Liver (tissue), 9 donors: ENCODE data around the gene KCNA5. TPM values are rescaled to one million over a fixed set of nuclear protein-coding genes. Genes with fewer than 3 reads are reported as not detected.

Experiments used
- DNase-seq: peaks from one replicate; pipeline ENCODE4 v3.0.0-alpha.2; 2017; ENCODE audit warnings: low spot score
- H3K27ac ChIP-seq, 2 donors: one replicate each; pipeline ENCODE4 v1.7.0; 2013; ENCODE audit warnings: inconsistent platforms in 2 of 2, low read length in 2 of 2, control low read depth in 1 of 2, low read depth in 1 of 2, mild to moderate bottlenecking in 1 of 2
- H3K27me3 ChIP-seq, 4 donors: one replicate each; pipeline versions ENCODE4 v1.6.1 to v1.7.0; 2013; ENCODE audit warnings: low read length in 3 of 4, inconsistent platforms in 1 of 4, mild to moderate bottlenecking in 1 of 4, moderate library complexity in 1 of 4; ENCODE audit not compliant: control insufficient read depth in 4 of 4, insufficient read depth in 4 of 4
- H3K36me3 ChIP-seq, 4 donors: one replicate each; pipeline versions ENCODE4 v1.6.1 to v1.7.0; 2013; ENCODE audit warnings: low read length in 3 of 4, mild to moderate bottlenecking in 3 of 4, low read depth in 1 of 4, moderate library complexity in 1 of 4; ENCODE audit not compliant: control insufficient read depth in 4 of 4, insufficient read depth in 3 of 4
- H3K4me1 ChIP-seq, 4 donors: one replicate each; pipeline versions ENCODE4 v1.6.1 to v1.7.0; 2013; ENCODE audit warnings: low read length in 3 of 4, mild to moderate bottlenecking in 3 of 4, moderate library complexity in 1 of 4; ENCODE audit not compliant: control insufficient read depth in 4 of 4, insufficient read depth in 4 of 4
- H3K4me3 ChIP-seq, 3 donors: one replicate each; pipeline versions ENCODE4 v1.6.1 to v1.7.0; 2013; ENCODE audit warnings: low read length in 3 of 3, control low read depth in 1 of 3, low read depth in 1 of 3, mild to moderate bottlenecking in 1 of 3
- H3K9ac ChIP-seq, 2 donors: one replicate each; pipeline ENCODE4 v1.7.0; 2013; ENCODE audit warnings: low read length in 2 of 2, mild to moderate bottlenecking in 2 of 2, moderate library complexity in 2 of 2, control low read depth in 1 of 2, low read depth in 1 of 2
- H3K9me3 ChIP-seq, 4 donors: one replicate each; pipeline versions ENCODE4 v1.6.1 to v1.7.0; 2013; ENCODE audit warnings: low read length in 3 of 4; ENCODE audit not compliant: control insufficient read depth in 4 of 4
- EGR1 ChIP-seq, 2 donors: IDR thresholded peaks; 2 replicates each; pipeline ENCODE4 v1.6.1; 2016 to 2018; ENCODE audit warnings: antibody characterized with exemption in 2 of 2, low read depth in 2 of 2
- FOXA1 ChIP-seq: IDR thresholded peaks from 2 replicates; pipeline ENCODE4 v1.6.1; 2016; ENCODE audit warnings: antibody characterized with exemption
- FOXA2 ChIP-seq: IDR thresholded peaks from 2 replicates; pipeline ENCODE4 v1.6.1; 2016; ENCODE audit warnings: antibody characterized with exemption
- GABPA ChIP-seq, 2 donors: IDR thresholded peaks in 1 of 2; conservative IDR thresholded peaks in 1 of 2; 2 replicates each; pipeline ENCODE4 v1.6.1; 2016; ENCODE audit warnings: antibody characterized with exemption in 2 of 2, mild to moderate bottlenecking in 1 of 2, moderate library complexity in 1 of 2
- HNF4A ChIP-seq, 2 donors: conservative IDR thresholded peaks; 2 replicates each; pipeline ENCODE4 v1.6.1; 2016; ENCODE audit warnings: antibody characterized with exemption in 2 of 2, mild to moderate bottlenecking in 2 of 2
- HNF4G ChIP-seq: IDR thresholded peaks from 2 replicates; pipeline ENCODE4 v1.6.1; 2016; ENCODE audit warnings: antibody characterized with exemption
- JUND ChIP-seq, 2 donors: IDR thresholded peaks; 2 replicates each; pipeline ENCODE4 v1.6.1; 2016; ENCODE audit warnings: antibody characterized with exemption in 2 of 2
- MAX ChIP-seq: IDR thresholded peaks from 2 replicates; pipeline ENCODE4 v1.6.1; 2016; ENCODE audit warnings: antibody characterized with exemption
- NR2F2 ChIP-seq: IDR thresholded peaks from 2 replicates; pipeline ENCODE4 v1.6.1; 2016; ENCODE audit warnings: antibody characterized with exemption
- RAD21 ChIP-seq, 2 donors: IDR thresholded peaks; 2 replicates each; pipeline ENCODE4 v1.6.1; 2016; ENCODE audit warnings: antibody characterized with exemption in 2 of 2, mild to moderate bottlenecking in 2 of 2
- RXRA ChIP-seq, 2 donors: IDR thresholded peaks; 2 replicates each; pipeline ENCODE4 v1.6.1; 2017 to 2018; ENCODE audit warnings: antibody characterized with exemption in 2 of 2, mild to moderate bottlenecking in 1 of 2
- SP1 ChIP-seq: IDR thresholded peaks from 2 replicates; pipeline ENCODE4 v1.6.1; 2018; ENCODE audit warnings: antibody characterized with exemption, mild to moderate bottlenecking
- TAF1 ChIP-seq: conservative IDR thresholded peaks from 2 replicates; pipeline ENCODE4 v1.6.1; 2016; ENCODE audit warnings: antibody characterized with exemption, mild to moderate bottlenecking
- YY1 ChIP-seq: IDR thresholded peaks from 2 replicates; pipeline ENCODE4 v1.6.1; 2016; ENCODE audit warnings: antibody characterized with exemption, mild to moderate bottlenecking
- ZBTB33 ChIP-seq: IDR thresholded peaks from 2 replicates; pipeline ENCODE4 v1.6.1; 2016; ENCODE audit warnings: antibody characterized with exemption
- WGBS: extraction: QIAGEN DNeasy Blood & Tissue Kit; methylation state at CpG from one replicate; pipeline ENCODE4 v1.1.7; 2013; 5-methylcytosine and 5-hydroxymethylcytosine counted together
- polyA plus RNA-seq, 2 donors: library from polyadenylated mRNA; stranded (reverse) in 1 of 2; unstranded in 1 of 2; fragments of 200-250 nt in 1 of 2; fragments of >200 nt in 1 of 2; fragmentation: Nextera tagmentation in 1 of 2; extraction: Ambion mirVana in 1 of 2; gene quantifications; one replicate each; pipeline versions ENCODE4 v1.2.1 to v1.2.3, GENCODE V29; 2013 to 2015
- total RNA-seq, 2 donors: library from RNA; depleted of rRNA; stranded (reverse); fragments of >200 nt; gene quantifications; one replicate each; pipeline ENCODE4 v1.2.3, GENCODE V29; 2014
- TF ChIP-seq, protein P1 (sequence below): IDR thresholded peaks from 2 replicates; pipeline ENCODE4 v1.6.1; 2016; ENCODE audit warnings: antibody characterized with exemption
- TF ChIP-seq, protein P2 (sequence below): fragments of 150-350 bp; IDR thresholded peaks from 2 replicates; pipeline ENCODE4 v1.5.1; 2017; ENCODE audit warnings: improper control_type of control experiment, low read depth, low read length; ENCODE audit not compliant: missing input control
- TF ChIP-seq, protein P3 (sequence below): IDR thresholded peaks from 2 replicates; pipeline ENCODE4 v1.6.1; 2016; ENCODE audit warnings: antibody characterized with exemption, mild to moderate bottlenecking
- donor health status: healthy.
- donor health status: healthy.
- donor health status: healthy.
- donor health status: healthy.
- donor health status: healthy.

KCNA5 gene
- total and polyA plus RNA-seq, 4 donors, result 0.09 to 0.42 (median 0.12) TPM; not detected in 1

GRCh38 chr12:5073054-5073453 is 29.4 kb downstream of the KCNA5 start:
- Histone ChIP-seq H3K27ac (no peak overlapping the region), H3K9ac (no peak overlapping the region), H3K27me3 (peaks cover 0 to 11% (median under 1%) of the 10 kb centered on the region in 4 donors), H3K36me3 (no peaks in the 10 kb centered on the region), H3K4me3 (no peak overlapping the region), H3K9me3 (no peaks in the 10 kb centered on the region), H3K4me1 (no peaks in the 10 kb centered on the region)
- 59% methylated on average over 5 of the region's 5 CpGs for WGBS
- DNase-seq, result no peak
- TF ChIP-seq MAX (no peak), SP1 (no peak), YY1 (no peak), EGR1 (IDR thresholded peaks at IDR 0.05; ENCODE audit: low read depth in 2 of 2) (no peak), RXRA (IDR thresholded peaks at IDR 0.05) (no peak), FOXA1 (no peak), HNF4G (no peak), RAD21 (IDR thresholded peaks at IDR 0.05) (no peak), ZBTB33 (no peak), JUND (IDR thresholded peaks at IDR 0.05) (no peak), HNF4A (conservative IDR thresholded peaks at IDR 0.05) (no peak), TAF1 (no peak), FOXA2 (no peak), GABPA (IDR thresholded peaks at IDR 0.05 in 1 of 2, conservative IDR thresholded peaks at IDR 0.05 in 1 of 2) (no peak)
- TF ChIP-seq, protein P1, sequence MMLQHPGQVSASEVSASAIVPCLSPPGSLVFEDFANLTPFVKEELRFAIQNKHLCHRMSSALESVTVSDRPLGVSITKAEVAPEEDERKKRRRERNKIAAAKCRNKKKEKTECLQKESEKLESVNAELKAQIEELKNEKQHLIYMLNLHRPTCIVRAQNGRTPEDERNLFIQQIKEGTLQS, result no peak
- TF ChIP-seq, protein P2, sequence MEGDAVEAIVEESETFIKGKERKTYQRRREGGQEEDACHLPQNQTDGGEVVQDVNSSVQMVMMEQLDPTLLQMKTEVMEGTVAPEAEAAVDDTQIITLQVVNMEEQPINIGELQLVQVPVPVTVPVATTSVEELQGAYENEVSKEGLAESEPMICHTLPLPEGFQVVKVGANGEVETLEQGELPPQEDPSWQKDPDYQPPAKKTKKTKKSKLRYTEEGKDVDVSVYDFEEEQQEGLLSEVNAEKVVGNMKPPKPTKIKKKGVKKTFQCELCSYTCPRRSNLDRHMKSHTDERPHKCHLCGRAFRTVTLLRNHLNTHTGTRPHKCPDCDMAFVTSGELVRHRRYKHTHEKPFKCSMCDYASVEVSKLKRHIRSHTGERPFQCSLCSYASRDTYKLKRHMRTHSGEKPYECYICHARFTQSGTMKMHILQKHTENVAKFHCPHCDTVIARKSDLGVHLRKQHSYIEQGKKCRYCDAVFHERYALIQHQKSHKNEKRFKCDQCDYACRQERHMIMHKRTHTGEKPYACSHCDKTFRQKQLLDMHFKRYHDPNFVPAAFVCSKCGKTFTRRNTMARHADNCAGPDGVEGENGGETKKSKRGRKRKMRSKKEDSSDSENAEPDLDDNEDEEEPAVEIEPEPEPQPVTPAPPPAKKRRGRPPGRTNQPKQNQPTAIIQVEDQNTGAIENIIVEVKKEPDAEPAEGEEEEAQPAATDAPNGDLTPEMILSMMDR, result no peak
- TF ChIP-seq, protein P3, sequence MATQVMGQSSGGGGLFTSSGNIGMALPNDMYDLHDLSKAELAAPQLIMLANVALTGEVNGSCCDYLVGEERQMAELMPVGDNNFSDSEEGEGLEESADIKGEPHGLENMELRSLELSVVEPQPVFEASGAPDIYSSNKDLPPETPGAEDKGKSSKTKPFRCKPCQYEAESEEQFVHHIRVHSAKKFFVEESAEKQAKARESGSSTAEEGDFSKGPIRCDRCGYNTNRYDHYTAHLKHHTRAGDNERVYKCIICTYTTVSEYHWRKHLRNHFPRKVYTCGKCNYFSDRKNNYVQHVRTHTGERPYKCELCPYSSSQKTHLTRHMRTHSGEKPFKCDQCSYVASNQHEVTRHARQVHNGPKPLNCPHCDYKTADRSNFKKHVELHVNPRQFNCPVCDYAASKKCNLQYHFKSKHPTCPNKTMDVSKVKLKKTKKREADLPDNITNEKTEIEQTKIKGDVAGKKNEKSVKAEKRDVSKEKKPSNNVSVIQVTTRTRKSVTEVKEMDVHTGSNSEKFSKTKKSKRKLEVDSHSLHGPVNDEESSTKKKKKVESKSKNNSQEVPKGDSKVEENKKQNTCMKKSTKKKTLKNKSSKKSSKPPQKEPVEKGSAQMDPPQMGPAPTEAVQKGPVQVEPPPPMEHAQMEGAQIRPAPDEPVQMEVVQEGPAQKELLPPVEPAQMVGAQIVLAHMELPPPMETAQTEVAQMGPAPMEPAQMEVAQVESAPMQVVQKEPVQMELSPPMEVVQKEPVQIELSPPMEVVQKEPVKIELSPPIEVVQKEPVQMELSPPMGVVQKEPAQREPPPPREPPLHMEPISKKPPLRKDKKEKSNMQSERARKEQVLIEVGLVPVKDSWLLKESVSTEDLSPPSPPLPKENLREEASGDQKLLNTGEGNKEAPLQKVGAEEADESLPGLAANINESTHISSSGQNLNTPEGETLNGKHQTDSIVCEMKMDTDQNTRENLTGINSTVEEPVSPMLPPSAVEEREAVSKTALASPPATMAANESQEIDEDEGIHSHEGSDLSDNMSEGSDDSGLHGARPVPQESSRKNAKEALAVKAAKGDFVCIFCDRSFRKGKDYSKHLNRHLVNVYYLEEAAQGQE, result no peak

DNA sequence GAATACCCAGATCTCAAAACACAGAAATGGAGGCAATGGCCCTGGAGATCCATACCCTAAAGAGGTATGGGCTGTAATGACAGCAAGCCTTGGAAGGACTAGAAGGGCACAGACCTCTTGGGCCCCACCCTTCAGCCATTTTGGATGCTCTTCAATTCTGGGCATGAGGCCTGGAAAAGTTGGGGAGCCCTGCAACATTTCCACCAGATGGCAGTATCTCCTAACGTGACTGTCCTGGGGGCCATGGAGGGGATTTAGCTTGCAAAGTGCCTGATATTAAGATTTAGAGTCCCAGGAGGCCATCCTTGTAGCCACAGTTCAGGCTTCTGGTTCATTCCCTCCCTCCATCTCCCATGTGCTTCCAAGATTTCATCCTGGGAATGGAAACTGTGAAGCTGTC is 30.2 kb downstream of the KCNA5 start:
- no peak for DNase-seq
- no peaks in the 10 kb centered on the region for H3K9me3 ChIP-seq
- H3K9ac ChIP-seq, result no peak overlapping the region
- 38% methylated on average over 1 of the region's 1 CpG for WGBS
- TF ChIP-seq EGR1 (IDR thresholded peaks at IDR 0.05; ENCODE audit: low read depth in 2 of 2) (no peak), FOXA1 (no peak), TAF1 (no peak), ZBTB33 (no peak), MAX (no peak), NR2F2 (no peak), JUND (IDR thresholded peaks at IDR 0.05) (no peak)
- TF ChIP-seq, protein P2, result no peak
- H3K36me3 ChIP-seq, result no peaks in the 10 kb centered on the region
- H3K4me1 ChIP-seq, result no peaks in the 10 kb centered on the region
- H3K4me3 ChIP-seq, result no peak overlapping the region
- no peak overlapping the region for H3K27ac ChIP-seq
- H3K27me3 ChIP-seq, result peaks cover 0 to 11% (median under 1%) of the 10 kb centered on the region in 4 donors
